GM19468 (cell line): ENCODE results near the gene COG8.

Source experiments
- ATAC-seq: cut with Tn5 transposase; IDR thresholded peaks from one replicate; pipeline ENCODE4 v1.9.1; 2021; ENCODE audit warnings: mild to moderate bottlenecking, moderate library complexity, moderate number of reproducible peaks; ENCODE audit not compliant: unreplicated experiment; ENCODE audit errors: extremely low read depth

COG8 gene

GRCh38 chr16:69320740-69321073 lies 18.7 kb downstream of the COG8 start:
- no peak for ATAC-seq

- ATAC-seq: no peak
These were observed 19.3 kb downstream of the COG8 start for GRCh38 chr16:69319826-69320739.

GRCh38 chr16:69319381-69319780 lies 20.0 kb downstream of the COG8 start:
- no peak for ATAC-seq

- ATAC-seq: no peak
These were observed 20.5 kb downstream of the COG8 start for GRCh38 chr16:69318911-69319289.

- no peak for ATAC-seq
These were observed 21.0 kb downstream of the COG8 start for GRCh38 chr16:69318177-69318910.

- ATAC-seq: no peak
These were observed 22.7 kb downstream of the COG8 start for GRCh38 chr16:69316595-69317034.

- ATAC-seq: no peak
These were observed 23.7 kb downstream of the COG8 start for GRCh38 chr16:69315486-69316311.

- no peak for ATAC-seq
These were observed 24.8 kb downstream of the COG8 start for GRCh38 chr16:69314534-69314933.

- ATAC-seq: no peak
These were observed 25.9 kb downstream of the COG8 start for GRCh38 chr16:69313469-69313868.

GRCh38 chr16:69311533-69312387 lies 27.6 kb downstream of the COG8 start:
- peak; percentile 6 for ATAC-seq

GRCh38 chr16:69310653-69311532 lies 28.5 kb downstream of the COG8 start, which contains the start of gene VPS4A:
Gene VPS4A, plus strand, starts transcription at chr16:69311350. Its CDS starts 162 bp downstream, at chr16:69311512.
- peak; percentile 70 for ATAC-seq

GRCh38 chr16:69309316-69309715 lies 30.0 kb downstream of the COG8 start:
- no peak for ATAC-seq

- no peak for ATAC-seq
These were observed 31.5 kb downstream of the COG8 start for GRCh38 chr16:69307856-69308255.

- no peak for ATAC-seq
These were observed 32.3 kb downstream of the COG8 start for GRCh38 chr16:69307091-69307490.

- no peak for ATAC-seq
These were observed 33.3 kb downstream of the COG8 start for GRCh38 chr16:69306031-69306430.

- no peak for ATAC-seq
These were observed 37.1 kb downstream of the COG8 start for GRCh38 chr16:69302301-69302700.

- ATAC-seq: no peak
These were observed 37.5 kb downstream of the COG8 start for GRCh38 chr16:69301861-69302260.

- ATAC-seq: no peak
These were observed 38.2 kb downstream of the COG8 start for GRCh38 chr16:69301187-69301586.

- ATAC-seq: no peak
These were observed 41.1 kb downstream of the COG8 start for GRCh38 chr16:69298261-69298660.
